ENCODE measurements around the gene ABLIM3. TPM values are rescaled to one million over a fixed set of nuclear protein-coding genes. Genes with fewer than 3 reads are reported as not detected.

ABLIM3 gene
- polyA plus RNA-seq, 1 of the 3 experiments (the other 2 are of a cell fraction) = 5.9 TPM

- TF ChIP-seq PBX3 (IDR thresholded peaks at IDR 0.05) = no peak
- no peak for TF ChIP-seq RCOR1 (IDR thresholded peaks at IDR 0.05; ENCODE audit: low read length)
These were observed 23.4 kb downstream of the ABLIM3 start (continued) for GRCh38 chr5:149164731-149165130.

GRCh38 chr5:149166128-149166527 is 24.8 kb downstream of the ABLIM3 start:
- no peak overlapping the region for H3K4me2 ChIP-seq
- H3K9ac ChIP-seq = no peak overlapping the region
- H3K27me3 ChIP-seq (ENCODE audit: insufficient read depth) = no peaks in the 10 kb centered on the region
- H3K36me3 ChIP-seq (replicated peaks in 1 of 2; ENCODE audit: control insufficient read depth in 1 of 2, insufficient read depth in 2 of 2, low read length in 1 of 2) = no peaks in the 10 kb centered on the region
- H3K27ac ChIP-seq (ENCODE audit: low read depth in 2 of 2, low read length in 1 of 2) = no peak overlapping the region
- no peak for DNase-seq
- no peaks in the 10 kb centered on the region for H3K9me3 ChIP-seq
- H3K79me2 ChIP-seq (ENCODE audit: insufficient read depth) = 0 out of 2 replicates have a peak, but pooled peaks cover 4% of the 10 kb centered on the region
- no peaks in the 10 kb centered on the region for H4K20me1 ChIP-seq (ENCODE audit: insufficient read depth)
- H3K4me3 ChIP-seq (ENCODE audit: low read depth in 2 of 2, low read length in 1 of 2) = no peak overlapping the region
- POLR2A ChIA-PET = no interaction called here
- no peaks in the 10 kb centered on the region for H3K9me2 ChIP-seq
- no peaks in the 10 kb centered on the region; a peak in 1 of 4 replicates for H3K4me1 ChIP-seq (ENCODE audit: control insufficient read depth in 1 of 2, insufficient read depth in 2 of 2, low read depth in 1 of 2, low read length in 1 of 2)
- H3F3A ChIP-seq (replicated peaks; ENCODE audit: insufficient read depth) = no peaks in the 10 kb centered on the region
- H2AFZ ChIP-seq (ENCODE audit: low read depth) = no peak overlapping the region
- CTCF ChIA-PET = no interaction called here
- TF ChIP-seq RAD21 (IDR thresholded peaks at IDR 0.05; ENCODE audit: low read length) = no peak
- TF ChIP-seq GATA2 (CRISPR knock-in tag; IDR thresholded peaks at IDR 0.05) = no peak
- no peak for TF ChIP-seq RCOR1 (IDR thresholded peaks at IDR 0.05; ENCODE audit: low read length)
- TF ChIP-seq ELF1 (IDR thresholded peaks at IDR 0.05) = no peak
- no peak for TF ChIP-seq POLR2AphosphoS5 (IDR thresholded peaks at IDR 0.05; ENCODE audit: low read depth, low read length)
- TF ChIP-seq NFIC (IDR thresholded peaks at IDR 0.05; ENCODE audit: borderline replicate concordance) = no peak

GRCh38 chr5:149166591-149167100 is 25.4 kb downstream of the ABLIM3 start:
- H2AFZ ChIP-seq (ENCODE audit: low read depth) = no peak overlapping the region
- no peaks in the 10 kb centered on the region for H3K36me3 ChIP-seq (replicated peaks in 1 of 2; ENCODE audit: control insufficient read depth in 1 of 2, insufficient read depth in 2 of 2, low read length in 1 of 2)
- H3K27ac ChIP-seq (ENCODE audit: low read depth in 2 of 2, low read length in 1 of 2) = no peak overlapping the region
- no peaks in the 10 kb centered on the region for H3K27me3 ChIP-seq (ENCODE audit: insufficient read depth)
- peaks cover 4% of the 10 kb centered on the region for H3F3A ChIP-seq (replicated peaks; ENCODE audit: insufficient read depth)
- no peaks in the 10 kb centered on the region for H3K9me2 ChIP-seq
- ChIA-PET CTCF (interaction anchor here (1.4 to 2.2 kb wide), 2 partner anchors 9 to 25 kb away, joined by 4 to 9 read pairs; partner anchors contain the start of gene ABLIM3), POLR2A (no interaction called here)
- no peak overlapping the region for H3K4me3 ChIP-seq (ENCODE audit: low read depth in 2 of 2, low read length in 1 of 2)
- no peaks in the 10 kb centered on the region for H4K20me1 ChIP-seq (ENCODE audit: insufficient read depth)
- H3K9me3 ChIP-seq = no peaks in the 10 kb centered on the region
- peaks cover 0 to 4% of the 10 kb centered on the region in 2 experiments; a peak in 2 of 4 replicates for H3K4me1 ChIP-seq (ENCODE audit: control insufficient read depth in 1 of 2, insufficient read depth in 2 of 2, low read depth in 1 of 2, low read length in 1 of 2)
- no peak for DNase-seq
- TF ChIP-seq CHD2 (IDR thresholded peaks at IDR 0.05; ENCODE audit: low read length, partially characterized antibody) (no peak), GABPA (IDR thresholded peaks at IDR 0.05; ENCODE audit: low read depth) (no peak), RCOR1 (IDR thresholded peaks at IDR 0.05; ENCODE audit: low read length) (no peak), IRF3 (IDR thresholded peaks at IDR 0.05; ENCODE audit: low read depth, low read length) (no peak), MAX (IDR thresholded peaks at IDR 0.05; ENCODE audit: low read depth) (no peak), TAF1 (IDR thresholded peaks at IDR 0.05; ENCODE audit: borderline replicate concordance, low read depth, low read length) (no peak), MXI1 (IDR thresholded peaks at IDR 0.05; ENCODE audit: low read depth, low read length) (no peak), POLR2AphosphoS5 (IDR thresholded peaks at IDR 0.05; ENCODE audit: low read depth, low read length) (no peak), EP300 (IDR thresholded peaks at IDR 0.05; ENCODE audit: borderline replicate concordance in 1 of 2, low read depth in 1 of 2, low read length in 1 of 2) (no peak), REST (IDR thresholded peaks at IDR 0.05; ENCODE audit: low read depth, low read length) (no peak), SMC3 (IDR thresholded peaks at IDR 0.05; ENCODE audit: low read depth, low read length) (no peak), JUND (IDR thresholded peaks at IDR 0.05) (no peak), ZBTB33 (IDR thresholded peaks at IDR 0.05; ENCODE audit: borderline replicate concordance, low read depth) (no peak), RAD21 (IDR thresholded peaks at IDR 0.05; ENCODE audit: low read length) (no peak), YY1 (IDR thresholded peaks at IDR 0.05; ENCODE audit: low read depth) (no peak)
- H3K79me2 ChIP-seq (ENCODE audit: insufficient read depth) = 0 out of 2 replicates have a peak, but pooled peaks cover 4% of the 10 kb centered on the region
- H3K4me2 ChIP-seq = no peak overlapping the region
- H3K9ac ChIP-seq = no peak overlapping the region
